Measurements from ENCODE around the gene CAP1. TPM values are rescaled to one million over a fixed set of nuclear protein-coding genes. Genes with fewer than 3 reads are reported as not detected.

Gene CAP1
- polyA plus RNA-seq, 3 donors, result 400 to 941 (median 876) TPM

GRCh38 chr1:40092241-40092640 lies 51.7 kb downstream of the CAP1 start:
- Mint-ChIP-seq H3K27ac (peak overlapping the region in 3 of 7 donors; percentile 54 to 82 (median 79)), H3K4me3 (no peak overlapping the region), H3K27me3 (ENCODE audit: low read depth in 3 of 3) (no peaks in the 10 kb centered on the region), H3K4me1 (peaks cover 56% of the 10 kb centered on the region), H3K9me3 (peaks cover 0 to 1% (median 0%) of the 10 kb centered on the region in 7 donors), H3K36me3 (peaks cover 42 to 54% of the 10 kb centered on the region in 2 donors)
- TF ChIP-seq, protein P1, sequence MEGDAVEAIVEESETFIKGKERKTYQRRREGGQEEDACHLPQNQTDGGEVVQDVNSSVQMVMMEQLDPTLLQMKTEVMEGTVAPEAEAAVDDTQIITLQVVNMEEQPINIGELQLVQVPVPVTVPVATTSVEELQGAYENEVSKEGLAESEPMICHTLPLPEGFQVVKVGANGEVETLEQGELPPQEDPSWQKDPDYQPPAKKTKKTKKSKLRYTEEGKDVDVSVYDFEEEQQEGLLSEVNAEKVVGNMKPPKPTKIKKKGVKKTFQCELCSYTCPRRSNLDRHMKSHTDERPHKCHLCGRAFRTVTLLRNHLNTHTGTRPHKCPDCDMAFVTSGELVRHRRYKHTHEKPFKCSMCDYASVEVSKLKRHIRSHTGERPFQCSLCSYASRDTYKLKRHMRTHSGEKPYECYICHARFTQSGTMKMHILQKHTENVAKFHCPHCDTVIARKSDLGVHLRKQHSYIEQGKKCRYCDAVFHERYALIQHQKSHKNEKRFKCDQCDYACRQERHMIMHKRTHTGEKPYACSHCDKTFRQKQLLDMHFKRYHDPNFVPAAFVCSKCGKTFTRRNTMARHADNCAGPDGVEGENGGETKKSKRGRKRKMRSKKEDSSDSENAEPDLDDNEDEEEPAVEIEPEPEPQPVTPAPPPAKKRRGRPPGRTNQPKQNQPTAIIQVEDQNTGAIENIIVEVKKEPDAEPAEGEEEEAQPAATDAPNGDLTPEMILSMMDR (IDR thresholded peaks at IDR 0.05), result no peak
- no peak for DNase-seq
- peaks cover 50 to 52% of the 10 kb centered on the region in 2 donors for H3K36me3 ChIP-seq (replicated peaks in 1 of 2; ENCODE audit: control insufficient read depth in 1 of 2, insufficient read depth in 2 of 2, low read length in 2 of 2)
- H3K4me3 ChIP-seq (replicated peaks in 1 of 3; ENCODE audit: low read depth in 2 of 3, low read length in 3 of 3), result no peak overlapping the region
- 100% methylated on average over 2 of the region's 2 CpGs for WGBS (ENCODE audit: insufficient coverage)
- H3K9me3 ChIP-seq (replicated peaks in 1 of 2; ENCODE audit: control insufficient read depth in 1 of 2, insufficient read depth in 1 of 2, low read length in 2 of 2), result no peaks in the 10 kb centered on the region
- peak overlapping the region; percentile 94 for H3K4me2 ChIP-seq (replicated peaks; ENCODE audit: extremely low read depth, low read length, poor library complexity, severe bottlenecking)
- peak overlapping the region in 1 of 2 donors; percentile 89 for H3K27ac ChIP-seq (ENCODE audit: low read depth in 1 of 2, low read length in 2 of 2)
- H3K9ac ChIP-seq (ENCODE audit: insufficient read depth, low read length, poor library complexity, severe bottlenecking), result no peak overlapping the region
- intact Hi-C loops (cut with micrococcal nuclease), result no loop called here
- peaks cover 75% of the 10 kb centered on the region for H3K79me2 ChIP-seq (ENCODE audit: insufficient read depth, low read length)
- H3K27me3 ChIP-seq (ENCODE audit: control insufficient read depth in 2 of 2, insufficient read depth in 2 of 2, low read length in 2 of 2), result no peaks in the 10 kb centered on the region
- peaks cover 54 to 61% of the 10 kb centered on the region in 2 donors for H3K4me1 ChIP-seq (ENCODE audit: control insufficient read depth in 1 of 2, insufficient read depth in 2 of 2, low read length in 2 of 2)
- no peak overlapping the region for H2AFZ ChIP-seq (ENCODE audit: insufficient read depth, low read depth, low read length, poor library complexity, severe bottlenecking)
- no peaks in the 10 kb centered on the region for H4K20me1 ChIP-seq (ENCODE audit: insufficient read depth, low read length)

DNA sequence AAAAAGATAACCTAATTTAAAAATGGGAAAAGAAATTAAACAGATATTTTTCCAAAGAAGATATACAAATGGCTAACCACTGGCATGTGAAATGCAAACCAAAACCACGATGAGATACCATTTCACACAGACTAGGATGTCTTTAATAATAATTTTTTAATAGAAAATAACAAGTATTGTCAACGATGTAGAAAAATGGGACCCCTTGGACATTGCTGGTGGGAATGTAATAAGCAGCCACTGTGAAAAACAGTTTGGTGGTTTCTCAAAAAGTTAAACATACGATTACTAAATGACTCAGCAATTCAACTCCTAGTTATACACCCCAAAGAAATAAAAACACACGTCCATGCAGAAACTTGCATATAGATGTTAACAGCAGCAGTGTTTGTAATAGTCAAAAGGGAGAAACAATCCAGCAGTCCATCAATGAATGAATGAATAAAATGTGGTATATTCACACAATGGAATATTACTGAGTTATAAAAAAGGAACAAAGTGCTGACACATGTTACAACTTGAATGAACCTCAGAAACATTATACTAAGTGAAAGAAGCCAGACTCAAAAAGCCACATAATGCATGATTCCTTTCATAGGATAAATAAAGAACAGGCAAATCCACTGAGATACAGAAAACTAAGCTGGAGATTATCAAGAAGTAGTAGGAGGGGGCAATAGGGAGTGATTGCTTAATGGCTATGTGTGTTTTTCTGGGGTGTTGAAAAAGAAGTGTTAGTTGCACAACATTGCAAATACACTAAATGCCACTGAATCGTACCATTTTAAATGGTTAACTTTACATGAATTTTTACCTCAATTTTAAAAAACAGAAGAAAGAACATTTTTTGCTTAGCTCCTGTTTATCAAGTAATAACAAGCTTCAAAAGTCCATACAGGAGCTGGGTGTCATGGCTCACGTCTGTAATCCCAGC lies 52.4 kb downstream of the CAP1 start:
- H3K36me3 ChIP-seq (replicated peaks in 1 of 2; ENCODE audit: control insufficient read depth in 1 of 2, insufficient read depth in 2 of 2, low read length in 2 of 2), result peaks cover 43 to 44% of the 10 kb centered on the region in 2 donors
- H3K4me1 ChIP-seq (ENCODE audit: control insufficient read depth in 1 of 2, insufficient read depth in 2 of 2, low read length in 2 of 2), result peaks cover 60 to 67% of the 10 kb centered on the region in 2 donors
- intact Hi-C loops (cut with micrococcal nuclease), result no loop called here
- WGBS (ENCODE audit: insufficient coverage), result no CpG with 5 or more reads among the region's 6 CpGs
- no peaks in the 10 kb centered on the region for H3K27me3 ChIP-seq (ENCODE audit: control insufficient read depth in 2 of 2, insufficient read depth in 2 of 2, low read length in 2 of 2)
- TF ChIP-seq, protein P1 (IDR thresholded peaks at IDR 0.05), result no peak
- no peaks in the 10 kb centered on the region for H3K9me3 ChIP-seq (replicated peaks in 1 of 2; ENCODE audit: control insufficient read depth in 1 of 2, insufficient read depth in 1 of 2, low read length in 2 of 2)
- H3K27ac ChIP-seq (ENCODE audit: low read depth in 1 of 2, low read length in 2 of 2), result peak overlapping the region; percentile 39 to 89
- Mint-ChIP-seq H3K4me1 (peaks cover 63% of the 10 kb centered on the region), H3K4me3 (peak overlapping the region in 1 of 2 donors; percentile 73), H3K36me3 (peaks cover 35 to 46% of the 10 kb centered on the region in 2 donors), H3K27ac (peak overlapping the region in 6 of 7 donors; percentile 80 to 91 (median 85)), H3K27me3 (ENCODE audit: low read depth in 3 of 3) (no peaks in the 10 kb centered on the region), H3K9me3 (peaks cover 0 to 1% (median 0%) of the 10 kb centered on the region in 7 donors)
- H3K4me3 ChIP-seq (replicated peaks in 1 of 3; ENCODE audit: low read depth in 2 of 3, low read length in 3 of 3), result peak overlapping the region in 2 of 3 experiments; percentile 5 to 88
- peaks cover 76% of the 10 kb centered on the region for H3K79me2 ChIP-seq (ENCODE audit: insufficient read depth, low read length)
- H4K20me1 ChIP-seq (ENCODE audit: insufficient read depth, low read length), result no peaks in the 10 kb centered on the region
- no peak overlapping the region for H2AFZ ChIP-seq (ENCODE audit: insufficient read depth, low read depth, low read length, poor library complexity, severe bottlenecking)
- peak in 2 of 3 donors; percentile 34 to 39 for DNase-seq
- H3K9ac ChIP-seq (ENCODE audit: insufficient read depth, low read length, poor library complexity, severe bottlenecking), result no peak overlapping the region
- peak overlapping the region; percentile 94 for H3K4me2 ChIP-seq (replicated peaks; ENCODE audit: extremely low read depth, low read length, poor library complexity, severe bottlenecking)

Data from CD14-positive monocyte (primary cell).